IPS-15b (cell line): ENCODE data around the gene CDKN2D.
"Not testable (repeated sequence)": the region's sequence is repeated elsewhere in the genome, so short reads cannot be mapped to it uniquely, and the experiment has no call there.

Source experiments
- H3K27me3 ChIP-seq: one replicate; pipeline ENCODE4 v1.6.1; 2013; ENCODE audit warnings: low read length; ENCODE audit not compliant: control insufficient read depth, insufficient read depth
- H3K36me3 ChIP-seq: one replicate; pipeline ENCODE4 v1.6.1; 2013; ENCODE audit warnings: low read length; ENCODE audit not compliant: control insufficient read depth, insufficient read depth
- H3K4me1 ChIP-seq: one replicate; pipeline ENCODE4 v1.6.1; 2013; ENCODE audit warnings: mild to moderate bottlenecking, low read length; ENCODE audit not compliant: control insufficient read depth, insufficient read depth
- H3K4me3 ChIP-seq: one replicate; pipeline ENCODE4 v1.5.1; 2013; ENCODE audit warnings: low read depth, low read length
- H3K9ac ChIP-seq: one replicate; pipeline ENCODE4 v1.6.1; 2013; ENCODE audit warnings: low read depth, mild to moderate bottlenecking, low read length
- H3K9me3 ChIP-seq: one replicate; pipeline ENCODE4 v1.6.1; 2013; ENCODE audit warnings: mild to moderate bottlenecking, low read length; ENCODE audit not compliant: control insufficient read depth, insufficient read depth

The CDKN2D gene

GRCh38 chr19:10555610-10555973, 13.2 kb downstream of the CDKN2D start:
- Histone ChIP-seq H3K4me1 (no peaks in the 10 kb centered on the region), H3K4me3 (no peak overlapping the region), H3K9ac (no peak overlapping the region), H3K27me3 (no peaks in the 10 kb centered on the region), H3K9me3 (no peaks in the 10 kb centered on the region), H3K36me3 (peaks cover 70% of the 10 kb centered on the region)

- Histone ChIP-seq H3K4me3 (no peak overlapping the region), H3K27me3 (no peaks in the 10 kb centered on the region), H3K36me3 (peaks cover 68% of the 10 kb centered on the region), H3K4me1 (no peaks in the 10 kb centered on the region), H3K9me3 (no peaks in the 10 kb centered on the region), H3K9ac (no peak overlapping the region)
These were observed 13.8 kb downstream of the CDKN2D start for GRCh38 chr19:10554760-10555609.

- no peak overlapping the region for H3K4me3 ChIP-seq
- H3K4me1 ChIP-seq = no peaks in the 10 kb centered on the region
- H3K9ac ChIP-seq = no peak overlapping the region
- no peaks in the 10 kb centered on the region for H3K27me3 ChIP-seq
- H3K36me3 ChIP-seq = peaks cover 58% of the 10 kb centered on the region
- H3K9me3 ChIP-seq = no peaks in the 10 kb centered on the region
These were observed 14.8 kb downstream of the CDKN2D start for GRCh38 chr19:10553943-10554381.

- Histone ChIP-seq H3K9me3 (no peaks in the 10 kb centered on the region), H3K4me3 (no peak overlapping the region), H3K36me3 (peaks cover 57% of the 10 kb centered on the region), H3K9ac (no peak overlapping the region), H3K4me1 (no peaks in the 10 kb centered on the region), H3K27me3 (no peaks in the 10 kb centered on the region)
These were observed 15.6 kb downstream of the CDKN2D start for GRCh38 chr19:10553087-10553667.

- Histone ChIP-seq H3K9me3 (no peaks in the 10 kb centered on the region), H3K36me3 (peaks cover 51% of the 10 kb centered on the region), H3K9ac (no peak overlapping the region), H3K27me3 (no peaks in the 10 kb centered on the region), H3K4me3 (no peak overlapping the region), H3K4me1 (no peaks in the 10 kb centered on the region)
These were observed 16.2 kb downstream of the CDKN2D start for GRCh38 chr19:10552510-10553053.

GRCh38 chr19:10551698-10552301, 17.0 kb downstream of the CDKN2D start:
- no peaks in the 10 kb centered on the region for H3K9me3 ChIP-seq
- H3K9ac ChIP-seq = no peak overlapping the region
- no peaks in the 10 kb centered on the region for H3K27me3 ChIP-seq
- peaks cover 51% of the 10 kb centered on the region for H3K36me3 ChIP-seq
- H3K4me3 ChIP-seq = no peak overlapping the region
- no peaks in the 10 kb centered on the region for H3K4me1 ChIP-seq

- H3K4me1 ChIP-seq, H3K4me3 ChIP-seq, H3K9ac ChIP-seq, H3K9me3 ChIP-seq, H3K27me3 ChIP-seq: not testable (repeated sequence)
- H3K36me3 ChIP-seq = peaks cover 49% of the 10 kb centered on the region
These were observed 17.8 kb downstream of the CDKN2D start for GRCh38 chr19:10551006-10551405.

GRCh38 chr19:10550336-10550735, 18.4 kb downstream of the CDKN2D start:
- Histone ChIP-seq H3K36me3 (peaks cover 43% of the 10 kb centered on the region), H3K4me3 (no peak overlapping the region), H3K9me3 (no peaks in the 10 kb centered on the region), H3K4me1 (no peaks in the 10 kb centered on the region), H3K9ac (no peak overlapping the region), H3K27me3 (no peaks in the 10 kb centered on the region)

- no peaks in the 10 kb centered on the region for H3K4me1 ChIP-seq
- no peaks in the 10 kb centered on the region for H3K9me3 ChIP-seq
- no peak overlapping the region for H3K9ac ChIP-seq
- no peak overlapping the region for H3K4me3 ChIP-seq
- H3K36me3 ChIP-seq = peaks cover 42% of the 10 kb centered on the region
- no peaks in the 10 kb centered on the region for H3K27me3 ChIP-seq
These were observed 19.0 kb downstream of the CDKN2D start for GRCh38 chr19:10549733-10550132.

- no peaks in the 10 kb centered on the region for H3K4me1 ChIP-seq
- no peaks in the 10 kb centered on the region for H3K9me3 ChIP-seq
- no peaks in the 10 kb centered on the region for H3K27me3 ChIP-seq
- no peak overlapping the region for H3K9ac ChIP-seq
- H3K4me3 ChIP-seq = no peak overlapping the region
- peaks cover 34% of the 10 kb centered on the region for H3K36me3 ChIP-seq
These were observed 20.0 kb downstream of the CDKN2D start for GRCh38 chr19:10548746-10549276.

GRCh38 chr19:10546817-10547216, 22.0 kb downstream of the CDKN2D start:
- no peaks in the 10 kb centered on the region for H3K4me1 ChIP-seq
- no peaks in the 10 kb centered on the region for H3K27me3 ChIP-seq
- H3K9me3 ChIP-seq = no peaks in the 10 kb centered on the region
- peaks cover 14% of the 10 kb centered on the region for H3K36me3 ChIP-seq
- H3K9ac ChIP-seq = no peak overlapping the region
- H3K4me3 ChIP-seq = no peak overlapping the region
